Activated naive CD8-positive, alpha-beta T cell treated with anti-CD3 and anti-CD28 coated beads, Interleukin-2, amount 50 U/mL, for 16 hours (primary cell): ENCODE measurements around the gene NPAT.

Source experiments
- DNase-seq: peaks from one replicate; pipeline ENCODE4 v3.0.0-alpha.2; 2020; ENCODE audit warnings: low read depth, low spot score

The NPAT gene

DNA sequence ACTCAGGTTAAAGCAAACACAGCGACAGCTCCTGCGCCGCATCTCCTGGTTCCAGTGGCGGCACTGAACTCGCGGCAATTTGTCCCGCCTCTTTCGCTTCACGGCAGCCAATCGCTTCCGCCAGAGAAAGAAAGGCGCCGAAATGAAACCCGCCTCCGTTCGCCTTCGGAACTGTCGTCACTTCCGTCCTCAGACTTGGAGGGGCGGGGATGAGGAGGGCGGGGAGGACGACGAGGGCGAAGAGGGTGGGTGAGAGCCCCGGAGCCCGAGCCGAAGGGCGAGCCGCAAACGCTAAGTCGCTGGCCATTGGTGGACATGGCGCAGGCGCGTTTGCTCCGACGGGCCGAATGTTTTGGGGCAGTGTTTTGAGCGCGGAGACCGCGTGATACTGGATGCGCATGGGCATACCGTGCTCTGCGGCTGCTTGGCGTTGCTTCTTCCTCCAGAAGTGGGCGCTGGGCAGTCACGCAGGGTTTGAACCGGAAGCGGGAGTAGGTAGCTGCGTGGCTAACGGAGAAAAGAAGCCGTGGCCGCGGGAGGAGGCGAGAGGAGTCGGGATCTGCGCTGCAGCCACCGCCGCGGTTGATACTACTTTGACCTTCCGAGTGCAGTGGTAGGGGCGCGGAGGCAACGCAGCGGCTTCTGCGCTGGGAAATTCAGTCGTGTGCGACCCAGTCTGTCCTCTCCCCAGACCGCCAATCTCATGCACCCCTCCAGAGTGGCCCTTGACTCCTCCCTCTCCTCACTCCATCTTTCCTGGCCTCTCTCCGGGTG, at the start of gene NPAT, which contains the start of gene ATM:
Gene NPAT, minus strand, starts transcription at position 65 of the 774 bp plus-strand sequence. CDS start 102 bp downstream, outside the sequence.
Gene ATM, plus strand, starts transcription at position 494 of the 774 bp plus-strand sequence. CDS start 4,558 bp downstream, outside the sequence.
- peak; percentile 96 for DNase-seq

DNA sequence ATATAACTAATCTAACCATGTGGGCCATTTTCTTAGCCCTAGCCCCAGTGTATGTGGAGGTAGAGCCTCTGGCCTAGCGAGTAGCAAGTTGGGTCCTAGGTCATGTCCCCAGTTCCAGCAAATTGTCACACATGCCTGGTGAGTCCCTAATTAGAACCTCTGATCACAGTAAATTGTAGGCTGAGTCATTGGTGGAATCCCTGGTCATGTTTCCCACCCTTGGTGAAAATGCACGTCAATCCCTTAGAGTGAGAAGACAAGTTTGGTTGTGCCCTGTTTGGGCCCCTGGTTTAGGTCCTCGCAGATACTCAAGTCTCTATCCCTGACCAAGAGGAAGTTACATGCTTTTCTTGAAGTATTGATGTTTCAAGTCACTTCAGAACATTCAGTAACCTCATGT, 47.1 kb upstream of the NPAT start:
- no peak for DNase-seq

- no peak for DNase-seq
These were observed 30.7 kb upstream of the NPAT start for GRCh38 chr11:108253176-108253575.

GRCh38 chr11:108246885-108247284, 24.4 kb upstream of the NPAT start:
- DNase-seq: no peak

DNA sequence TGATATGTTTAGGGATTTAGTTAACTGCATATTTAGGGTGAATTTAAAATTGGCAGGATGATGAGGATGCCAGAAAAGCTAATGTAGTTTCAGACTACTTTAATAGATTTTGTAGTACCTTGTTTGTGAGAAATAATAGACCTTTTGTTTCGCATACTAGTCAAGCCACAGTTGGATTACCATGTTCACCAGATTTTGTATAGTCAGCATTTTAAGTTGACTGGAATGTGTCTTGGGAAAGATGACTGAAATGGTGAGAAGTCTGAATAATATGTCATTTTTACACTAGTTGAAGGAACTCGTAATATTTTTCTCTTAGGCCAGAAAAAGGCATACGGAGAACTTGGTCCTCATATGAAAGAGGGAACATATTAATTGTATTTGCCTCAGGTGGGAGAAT, 23.9 kb upstream of the NPAT start:
- DNase-seq: no peak

GRCh38 chr11:108242422-108242821, 20.0 kb upstream of the NPAT start:
- DNase-seq: no peak

DNA sequence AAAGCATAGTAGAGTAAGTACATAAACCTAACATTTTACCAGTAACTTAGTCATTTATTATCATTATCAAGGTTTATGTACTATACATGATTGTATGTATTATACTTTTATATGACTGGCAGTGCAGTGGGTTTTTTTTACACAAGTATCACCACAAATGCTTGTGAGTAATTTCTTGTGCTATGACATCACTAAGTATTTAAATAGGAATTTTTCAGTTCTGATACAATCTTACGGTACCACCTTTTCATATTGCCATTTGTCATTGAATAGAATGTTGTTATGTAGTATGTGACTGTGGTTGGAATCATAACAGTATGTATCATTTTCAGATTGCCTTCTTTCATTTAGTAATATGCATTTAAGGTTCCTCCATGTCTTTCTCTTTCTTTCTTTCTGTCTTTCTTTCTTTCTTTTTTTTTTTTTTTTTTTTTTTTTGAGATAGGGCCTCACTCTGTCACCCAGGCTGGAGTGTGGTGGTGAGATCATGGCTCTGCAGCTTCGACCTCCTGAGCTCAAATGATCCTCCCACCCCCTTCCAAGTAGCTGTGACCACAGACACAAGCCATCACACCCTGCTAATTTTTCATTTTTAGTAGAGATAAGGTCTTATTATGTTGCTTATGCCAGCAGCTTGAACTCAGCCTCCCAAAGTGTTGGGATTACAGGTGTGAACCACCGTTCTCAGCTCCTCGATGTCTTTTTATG, 19.0 kb upstream of the NPAT start:
- no peak for DNase-seq

DNA sequence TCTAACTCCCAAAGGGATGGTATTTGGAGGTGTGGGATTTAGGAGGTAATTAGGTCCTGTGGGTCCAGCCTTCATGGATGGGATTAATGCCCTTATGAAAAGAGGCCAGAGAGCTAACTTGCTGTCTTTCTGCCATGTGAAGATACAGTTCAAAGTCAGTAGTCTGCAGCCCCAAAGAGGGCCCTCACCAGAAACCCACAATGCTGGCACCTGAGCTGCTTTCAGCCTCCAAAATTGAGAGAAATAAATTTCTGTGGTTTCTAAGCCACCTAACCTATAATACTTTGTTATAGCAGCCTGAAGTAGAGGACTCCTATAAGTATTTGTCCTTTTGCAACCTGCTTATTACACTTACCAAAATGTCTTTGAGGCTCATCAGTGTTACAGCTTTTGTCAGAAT, 16.6 kb upstream of the NPAT start:
- DNase-seq: no peak

DNA sequence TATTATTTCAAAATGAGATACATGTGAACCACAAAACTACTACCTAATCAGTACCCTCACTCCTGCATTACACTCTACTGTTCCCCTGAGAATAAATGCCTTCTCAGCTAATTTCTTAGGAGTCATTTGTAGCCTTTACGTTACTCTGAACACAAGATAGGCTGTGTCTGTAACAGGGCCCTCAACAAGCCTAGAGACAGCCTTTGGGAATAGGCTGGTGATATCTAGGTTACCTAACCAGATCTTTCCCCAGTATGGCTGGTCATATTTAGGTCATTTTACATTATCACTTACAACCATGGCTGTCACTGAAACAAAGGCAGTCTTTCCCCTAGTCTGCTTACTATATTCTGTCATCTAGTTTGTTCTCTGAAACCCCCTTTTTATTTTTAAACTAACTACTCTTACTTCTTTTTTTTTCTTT, 14.6 kb upstream of the NPAT start:
- no peak for DNase-seq

DNA sequence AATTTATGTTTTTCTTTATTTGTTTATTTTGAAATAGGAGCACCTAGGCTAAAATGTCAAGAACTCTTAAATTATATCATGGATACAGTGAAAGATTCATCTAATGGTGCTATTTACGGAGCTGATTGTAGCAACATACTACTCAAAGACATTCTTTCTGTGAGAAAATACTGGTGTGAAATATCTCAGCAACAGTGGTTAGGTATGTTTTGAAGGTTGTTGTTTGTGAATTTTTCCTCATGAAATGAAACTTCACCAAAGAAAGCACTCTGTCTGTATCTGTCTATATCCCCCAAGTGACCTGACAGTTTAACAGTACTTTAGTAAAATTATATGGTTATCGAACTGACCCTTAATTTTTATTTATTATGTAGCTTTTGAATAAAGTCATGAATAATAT, 13.2 kb upstream of the NPAT start:
- no peak for DNase-seq

- DNase-seq: no peak
These were observed 12.8 kb upstream of the NPAT start for GRCh38 chr11:108235192-108235591.

DNA sequence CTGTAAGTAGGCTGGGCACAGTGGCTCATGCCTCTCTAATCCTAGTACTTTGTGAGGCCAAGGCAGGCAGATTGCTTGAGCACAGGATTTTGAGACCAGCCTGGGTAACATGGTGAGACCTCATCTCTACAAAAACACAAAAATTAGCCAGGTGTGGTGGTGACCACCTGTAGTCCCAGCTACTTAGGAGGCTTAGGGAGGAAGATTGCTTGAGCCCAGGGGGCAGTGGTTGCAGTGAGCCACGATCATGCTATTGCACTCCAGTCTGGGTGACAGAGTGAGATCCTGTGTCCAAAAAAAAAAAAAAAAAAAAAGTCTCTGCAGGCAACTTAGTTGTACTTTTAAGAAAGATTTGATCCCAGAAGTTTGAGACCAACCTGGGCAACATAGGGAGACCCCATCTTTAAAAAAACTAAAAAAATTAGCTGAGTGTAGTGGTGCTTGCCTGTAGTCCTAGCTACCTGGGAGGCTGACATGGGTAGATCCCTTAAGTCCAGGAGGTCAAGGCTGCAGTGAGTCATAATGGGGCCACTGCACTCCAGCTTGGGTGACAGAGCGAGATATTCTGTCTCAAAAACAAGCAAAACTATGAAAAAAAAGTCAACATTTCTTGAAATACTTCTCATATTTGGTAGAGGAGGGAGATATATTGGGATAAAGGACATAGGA, 11.0 kb upstream of the NPAT start:
- no peak for DNase-seq

- no peak for DNase-seq
These were observed 5.8 kb upstream of the NPAT start for GRCh38 chr11:108228251-108228650.

DNA sequence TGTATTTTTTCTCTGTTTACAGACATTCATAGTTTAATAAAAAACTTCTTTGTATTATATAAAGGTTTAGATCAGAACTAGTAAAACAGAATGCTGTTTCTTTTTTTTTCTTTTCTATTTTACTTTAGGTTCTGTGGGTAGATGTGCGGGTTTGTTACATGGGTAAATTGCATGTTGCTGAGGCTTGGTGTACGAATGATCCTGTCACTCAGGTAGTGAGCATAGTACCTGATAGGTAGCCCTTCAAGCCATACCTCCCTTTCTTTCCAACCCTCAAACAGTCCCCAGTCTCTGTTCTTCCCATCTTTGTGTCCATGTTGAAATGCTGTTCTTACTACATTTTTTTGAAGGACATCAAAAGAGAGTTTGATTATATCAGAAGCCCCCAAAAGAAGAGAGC, 3.6 kb upstream of the NPAT start:
- no peak for DNase-seq

- DNase-seq: no peak
These were observed 2.7 kb upstream of the NPAT start for GRCh38 chr11:108224911-108225786.

DNA sequence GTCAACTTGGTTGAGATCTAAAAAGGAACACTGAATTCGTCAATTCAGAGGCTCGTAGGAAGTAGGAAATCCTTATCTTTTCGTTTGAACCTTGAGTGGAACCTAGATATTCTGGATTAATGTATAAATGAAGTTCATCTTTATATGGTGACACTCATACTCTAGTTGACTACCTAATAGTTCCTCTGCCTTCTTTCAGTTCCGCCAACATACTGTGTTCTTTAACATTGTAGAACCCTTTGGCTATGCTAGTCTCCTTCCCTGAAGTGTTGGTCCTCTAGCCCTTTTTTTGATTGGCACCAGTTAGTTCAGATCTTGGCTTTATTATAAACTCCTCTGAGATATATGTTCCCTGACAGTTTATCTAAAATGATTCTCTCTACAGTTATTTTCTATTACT, 1.9 kb upstream of the NPAT start:
- no peak for DNase-seq

DNA sequence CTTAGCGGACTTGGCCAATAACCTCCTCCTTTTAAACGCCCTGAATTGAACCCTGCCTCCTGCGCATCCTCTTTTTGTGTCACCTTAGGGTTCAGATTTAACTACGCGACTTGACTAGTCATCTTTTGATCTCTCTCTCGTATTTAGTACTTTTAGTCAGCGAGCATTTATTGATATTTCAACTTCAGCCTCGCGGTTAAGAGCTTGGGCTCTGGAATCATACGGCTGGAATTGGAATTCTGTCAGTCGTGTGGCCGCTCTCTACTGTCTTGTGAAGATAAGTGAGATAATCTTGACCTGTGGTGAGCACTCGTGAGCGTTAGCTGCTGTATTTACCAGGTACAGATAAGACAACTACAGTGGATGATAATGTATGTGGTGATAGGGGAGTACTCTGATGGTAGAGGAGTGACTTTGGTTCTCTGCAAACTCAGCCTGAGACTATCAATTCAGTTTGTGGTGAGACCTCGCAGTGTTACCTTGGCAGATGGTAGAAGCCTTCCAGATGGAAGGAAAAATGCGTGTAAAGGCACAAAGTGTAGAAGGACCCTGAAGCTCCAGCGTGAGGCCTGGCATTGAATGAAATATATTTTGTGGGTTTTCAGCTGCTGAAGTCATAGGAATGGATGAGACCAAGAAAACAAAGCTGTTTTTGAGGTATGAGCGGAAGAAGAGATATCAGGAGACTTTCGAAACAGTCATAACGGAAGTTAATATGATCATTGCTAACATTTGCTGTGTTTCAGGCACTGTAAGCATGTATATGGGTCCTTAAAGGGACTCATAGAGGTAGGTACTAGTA, 1.1 kb upstream of the NPAT start:
- no peak for DNase-seq

DNA sequence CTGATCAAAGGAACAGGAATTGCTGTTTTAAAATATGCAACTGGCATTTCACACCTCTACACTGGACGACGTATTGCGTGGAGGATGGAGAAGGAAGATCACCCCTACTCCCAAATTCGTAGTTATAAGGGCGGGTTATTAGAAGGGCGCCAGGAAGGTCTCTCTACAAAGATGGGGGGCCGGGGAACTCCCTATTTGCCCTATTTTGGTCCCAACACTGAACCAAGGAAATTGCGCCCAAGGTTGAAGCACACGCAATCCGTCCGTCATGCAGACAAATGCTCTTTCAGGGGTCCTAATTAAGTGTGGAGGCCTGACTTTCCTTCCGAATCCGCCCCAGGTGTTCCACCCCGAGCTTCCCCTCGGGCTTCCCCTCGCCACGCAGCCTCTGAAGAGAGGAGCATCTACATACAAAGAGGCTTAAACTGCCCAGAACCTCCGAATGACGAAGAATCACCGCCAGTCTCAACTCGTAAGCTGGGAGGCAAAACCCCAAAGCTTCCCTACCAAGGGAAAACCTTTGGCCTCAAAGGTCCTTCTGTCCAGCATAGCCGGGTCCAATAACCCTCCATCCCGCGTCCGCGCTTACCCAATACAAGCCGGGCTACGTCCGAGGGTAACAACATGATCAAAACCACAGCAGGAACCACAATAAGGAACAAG, 396 bp downstream of the NPAT start:
- no peak for DNase-seq

DNA sequence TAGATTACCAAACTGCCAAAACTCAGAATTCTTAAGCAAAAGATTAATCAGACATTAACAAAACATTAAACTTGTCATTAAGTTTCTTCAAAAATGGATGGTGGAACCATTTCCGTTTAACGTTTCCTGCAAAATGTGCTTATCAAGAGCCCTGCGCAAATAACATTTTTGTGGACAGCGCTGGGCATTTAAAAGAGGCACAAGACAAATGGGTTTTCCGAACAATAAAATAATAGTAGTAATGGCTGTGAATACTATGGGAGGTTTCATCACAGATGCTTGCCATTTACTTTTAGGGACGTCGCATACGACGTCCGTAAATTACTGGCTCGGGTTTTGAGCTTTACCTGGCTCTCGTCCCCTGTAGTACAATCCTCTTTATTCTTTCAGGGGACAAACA, 1.1 kb downstream of the NPAT start:
- no peak for DNase-seq

DNA sequence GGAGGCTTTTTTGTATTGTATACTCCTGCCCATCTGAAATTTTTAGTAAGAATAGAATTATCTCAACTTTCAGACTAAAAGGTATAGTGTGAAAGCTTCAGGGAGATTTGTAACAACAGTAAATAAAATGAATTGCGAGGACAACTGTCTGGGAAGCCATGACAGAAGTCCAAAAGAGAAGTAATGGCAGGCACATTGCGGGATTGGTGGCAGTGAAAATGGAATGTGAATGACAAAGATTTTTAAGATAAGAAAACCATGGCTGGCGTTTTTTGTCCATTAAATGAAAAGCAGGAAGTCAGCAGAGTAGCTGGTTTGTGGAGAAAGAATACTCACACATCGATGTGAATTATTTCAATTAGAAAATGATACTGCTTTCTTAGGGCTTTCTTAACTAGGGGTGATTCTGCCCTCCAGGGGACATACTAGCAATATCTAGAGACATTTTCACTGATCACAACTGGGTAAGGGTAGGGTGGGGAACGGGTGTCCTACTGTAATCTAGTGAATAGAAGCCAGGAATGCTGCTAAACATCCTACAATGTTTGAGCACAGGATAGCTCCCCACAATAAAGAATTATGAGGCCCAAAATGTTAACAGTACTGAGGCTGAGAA, 1.6 kb downstream of the NPAT start:
- DNase-seq: no peak
